GM12878 (cell line): Measurements from ENCODE around the gene TPI1. TPM values are rescaled to one million over a fixed set of nuclear protein-coding genes. Genes with fewer than 3 reads are reported as not detected.

Source experiments
- ATAC-seq: fragments of 200-7000 bp; cut with Tn5 transposase; 3 replicates; pipeline ENCODE4 v1.9.1; 2020; ENCODE audit warnings: mild to moderate bottlenecking, moderate library complexity
- BruUV-seq: library from RNA; stranded (reverse); fragments of 400-500 nt; replicated peaks from 2 replicates; lab custom pipeline; 2021; lab: Mats Ljungman, UMichigan
- CTCF ChIA-PET: fragments of 300-600 bp; sonication (Branson Sonifier 250); formaldehyde crosslinking; extraction: SDS; loops from one replicate; lab custom pipeline; 2021; ENCODE audit warnings: inconsistent platforms; lab: Yijun Ruan, JAX
- POLR2A ChIA-PET: fragments of 350-600 bp; formaldehyde crosslinking; extraction: SDS; loops from one replicate; lab custom pipeline; 2021; ENCODE audit warnings: inconsistent platforms; lab: Charles Lee
- RAD21 ChIA-PET: fragments of 300-600 bp; sonication (Branson Sonifier 250); formaldehyde crosslinking; loops from one replicate; lab custom pipeline; 2023; ENCODE audit warnings: antibody characterized with exemption; ENCODE audit not compliant: unreplicated experiment; lab: Charles Lee
- SMC1A ChIA-PET: fragments of 300-600 bp; sonication (Branson Sonifier 250); formaldehyde crosslinking; loops from one replicate; lab custom pipeline; 2023; ENCODE audit not compliant: unreplicated experiment, uncharacterized antibody; lab: Charles Lee
- DNase-seq: peaks from one replicate; pipeline ENCODE4 v3.0.0-alpha.2; 2011; ENCODE audit warnings: low read depth, low spot score
- FAIRE-seq: peaks from 3 replicates; lab custom pipeline; 2011; peaks lifted over from hg19 to GRCh38; lab: Jason Lieb, UNC
- H2AFZ ChIP-seq: 2 replicates; pipeline ENCODE4 v1.6.0; 2011; ENCODE audit warnings: low read depth, low read length, control low read depth; ENCODE audit not compliant: control insufficient read depth
- H3K27ac ChIP-seq: 2 replicates; pipeline ENCODE4 v1.5.1; 2011; ENCODE audit warnings: control low read depth; ENCODE audit not compliant: control insufficient read depth, insufficient read depth
- H3K27me3 ChIP-seq, 2 experiments: replicated peaks in 1 of 2; 2 replicates each; pipeline versions ENCODE4 v1.6.0 to v1.6.1; 2011; ENCODE audit warnings: low read length in 1 of 2; ENCODE audit not compliant: control insufficient read depth in 2 of 2, insufficient read depth in 2 of 2
- H3K36me3 ChIP-seq, 2 experiments: 2 replicates each; pipeline ENCODE4 v1.5.1; 2011; ENCODE audit warnings: low read length in 1 of 2; ENCODE audit not compliant: control insufficient read depth in 2 of 2, insufficient read depth in 2 of 2
- H3K4me1 ChIP-seq: 2 replicates; pipeline ENCODE4 v1.6.1; 2011; ENCODE audit warnings: mild to moderate bottlenecking, low read length, moderate library complexity, mixed read lengths; ENCODE audit not compliant: control insufficient read depth, insufficient read depth
- H3K4me2 ChIP-seq: 2 replicates; pipeline ENCODE4 v1.6.0; 2011; ENCODE audit warnings: control low read depth; ENCODE audit not compliant: control insufficient read depth, insufficient read depth
- H3K4me3 ChIP-seq: fragments of 200-600 bp; sonication (generic); 2 replicates; pipeline ENCODE4 v1.5.1; 2016
- H3K79me2 ChIP-seq: 2 replicates; pipeline ENCODE4 v1.6.0; 2011; ENCODE audit warnings: low read length; ENCODE audit not compliant: control insufficient read depth, insufficient read depth
- H3K9ac ChIP-seq: 2 replicates; pipeline ENCODE4 v1.8.0; 2011; ENCODE audit warnings: low read length, control low read depth, mixed read lengths; ENCODE audit not compliant: control insufficient read depth, insufficient read depth
- H3K9me3 ChIP-seq: replicated peaks from 3 replicates; pipeline ENCODE4 v1.5.1; 2011; ENCODE audit warnings: mild to moderate bottlenecking, low read length; ENCODE audit not compliant: control insufficient read depth, insufficient read depth
- H4K20me1 ChIP-seq: 2 replicates; pipeline ENCODE4 v1.6.0; 2011; ENCODE audit not compliant: control insufficient read depth, insufficient read depth
- CREB1 ChIP-seq: IDR thresholded peaks from 2 replicates; pipeline ENCODE4 v1.6.1; 2012; ENCODE audit warnings: low read depth, mild to moderate bottlenecking, inconsistent platforms
- CREM ChIP-seq: IDR thresholded peaks from 2 replicates; pipeline ENCODE4 v1.6.1; 2014; ENCODE audit warnings: antibody characterized with exemption, low read depth
- HDAC6 ChIP-seq: fragments of 200-600 bp; sonication (generic); IDR thresholded peaks from one replicate; pipeline ENCODE4 v1.8.0; 2017; ENCODE audit warnings: antibody characterized with exemption; ENCODE audit not compliant: unreplicated experiment
- LARP7 ChIP-seq: fragments of 450-650 bp; IDR thresholded peaks from 2 replicates; pipeline ENCODE4 v1.6.1; 2017; ENCODE audit warnings: mild to moderate bottlenecking
- MAX ChIP-seq: IDR thresholded peaks from 2 replicates; pipeline ENCODE4 v1.6.1; 2012; ENCODE audit warnings: low read depth, low read length, improper control_type of control experiment
- MEF2A ChIP-seq: IDR thresholded peaks from 2 replicates; pipeline ENCODE4 v1.6.1; 2011; ENCODE audit warnings: low read depth, mild to moderate bottlenecking, low read length, moderate library complexity; ENCODE audit not compliant: insufficient read depth
- NKRF ChIP-seq: fragments of 450-650 bp; conservative IDR thresholded peaks from 2 replicates; pipeline ENCODE4 v1.6.1; 2017; ENCODE audit warnings: mild to moderate bottlenecking, moderate library complexity
- NR2F1 ChIP-seq: fragments of 450-650 bp; conservative IDR thresholded peaks from 2 replicates; pipeline ENCODE4 v1.6.1; 2017; ENCODE audit warnings: mild to moderate bottlenecking
- POLR2A ChIP-seq: IDR thresholded peaks from 2 replicates; pipeline ENCODE4 v1.6.1; 2011; ENCODE audit warnings: low read depth, mild to moderate bottlenecking, low read length
- RAD51 ChIP-seq: fragments of 450-650 bp; IDR thresholded peaks from 2 replicates; pipeline ENCODE4 v1.6.1; 2016; ENCODE audit warnings: moderate library complexity, mild to moderate bottlenecking, inconsistent platforms
- RB1 ChIP-seq: fragments of 450-650 bp; formaldehyde crosslinking; IDR thresholded peaks from 2 replicates; pipeline ENCODE4 v1.6.1; 2017; ENCODE audit warnings: mild to moderate bottlenecking, borderline replicate concordance
- RUNX3 ChIP-seq: IDR thresholded peaks from 2 replicates; pipeline ENCODE4 v1.6.1; 2012; ENCODE audit warnings: low read length, inconsistent platforms
- SREBF1 ChIP-seq: IDR thresholded peaks from 2 replicates; pipeline ENCODE4 v1.6.1; 2012; ENCODE audit warnings: mild to moderate bottlenecking, low read length
- STAT3 ChIP-seq: IDR thresholded peaks from 2 replicates; pipeline ENCODE4 v1.6.1; 2011; ENCODE audit warnings: low read depth, low read length, improper control_type of control experiment
- TCF3 ChIP-seq: IDR thresholded peaks from 2 replicates; pipeline ENCODE4 v1.6.1; 2012; ENCODE audit warnings: low read depth, mild to moderate bottlenecking, low read length, borderline replicate concordance; ENCODE audit not compliant: insufficient read depth
- USF2 ChIP-seq: IDR thresholded peaks from 2 replicates; pipeline ENCODE4 v1.6.1; 2011; ENCODE audit warnings: low read depth, low read length, improper control_type of control experiment, borderline replicate concordance
- ZBTB11 ChIP-seq: fragments of 450-650 bp; formaldehyde crosslinking; IDR thresholded peaks from 2 replicates; pipeline ENCODE4 v1.5.0; 2022; ENCODE audit warnings: mild to moderate bottlenecking, missing genetic modification characterization
- WGBS: methylation state at CpG from one replicate; pipeline ENCODE4 v1.1.6; 2016; ENCODE audit warnings: low lambda C conversion rate; ENCODE audit not compliant: insufficient replicate concordance, insufficient coverage; ENCODE audit errors: missing lambda C conversion rate; 5-methylcytosine and 5-hydroxymethylcytosine counted together
- in situ Hi-C: fragments of 300-500 bp; cut with MboI; formaldehyde crosslinking; loops from 9 replicates; pipeline ENCODE4 v1.14.3; 2018; ENCODE audit warnings: mixed read lengths
- intact Hi-C: fragments of 100-400 bp; cut with micrococcal nuclease; formaldehyde crosslinking; loops from one replicate; pipeline ENCODE4 v1.14.2; 2022; ENCODE audit not compliant: unreplicated experiment
- polyA plus RNA-seq, 11 experiments: library from polyadenylated mRNA; depleted of rRNA in 4 of 11; unstranded in 6 of 11; stranded (reverse) in 5 of 11; fragments of >200 nt; fragmentation: Nextera tagmentation in 4 of 11; fragmentation: Illumina TruSeq in 1 of 11; extraction: Ambion mirVana in 4 of 11; extraction: Trizol in 1 of 11; gene quantifications; 1 replicate in 1 of 11; 2 replicates in 10 of 11; pipeline versions ENCODE4 v1.2.1 to v1.2.3, GENCODE V29; 2011 to 2016; ENCODE audit warnings: inconsistent platforms in 2 of 11, missing spikeins in 2 of 11, low read depth in 1 of 11
- total RNA-seq, 4 experiments: library from RNA; depleted of rRNA in 3 of 4; stranded (reverse); fragments of >200 nt in 3 of 4; fragmentation: Illumina TruSeq in 1 of 4; extraction: Trizol in 1 of 4; gene quantifications; 2 replicates each; pipeline versions ENCODE4 v1.2.1 to v1.2.3, GENCODE V29; 2013 to 2021

Gene TPI1
- total and polyA plus RNA-seq, 10 of the 15 experiments (the other 5 are each of a cell fraction or from before 2014, with no cell fraction given), result 916 to 7,349 (median 1,677) TPM

- Histone ChIP-seq H3K9me3 (no peaks in the 10 kb centered on the region), H3K9ac (peak within 1 kb of the TSS; percentile 83), H4K20me1 (no peaks in the 10 kb centered on the region), H3K27me3 (no peaks in the 10 kb centered on the region), H3K4me3 (peak within 1 kb of the TSS; percentile 100), H3K27ac (peak within 1 kb of the TSS; percentile 59), H3K36me3 (peaks cover 2 to 6% of the 10 kb centered on the region in 2 experiments; a peak in 2 of 4 replicates), H3K4me2 (peak within 1 kb of the TSS; percentile 97), H2AFZ (peak within 1 kb of the TSS; percentile 81), H3K4me1 (peaks cover 8% of the 10 kb centered on the region; the same call in 1 of the 2 replicates), H3K79me2 (peaks cover 23% of the 10 kb centered on the region)
- in situ Hi-C loops, result no loop called here
- intact Hi-C loops, result no loop called here
- POLR2A ChIA-PET, result interaction anchor here (0.6 to 3.0 kb wide), 11 partner anchors 9 to 169 kb away, joined by 3 to 14 read pairs (median 5); partner anchors contain the start of genes C12orf57, RNU7-1 and SPSB2
- no TSS peak for BruUV-seq
- FAIRE-seq (no peak), ATAC-seq (peak; percentile 92), DNase-seq (no peak)
- SMC1A ChIA-PET, result interaction anchor here (1.0 to 3.1 kb wide), 3 partner anchors 11 to 30 kb away, joined by 3 to 16 read pairs (median 5); partner anchors contain the start of gene C12orf57
- 2% methylated on average over 47 of the region's 68 CpGs for WGBS
- CTCF ChIA-PET, result interaction anchor here (4.2 to 4.6 kb wide), 2 partner anchors 10 to 42 kb away, joined by 18 to 20 read pairs; partner anchors contain the start of gene SPSB2
- RAD21 ChIA-PET, result interaction anchor here (1.9 kb wide), 1 partner anchor 23 kb away, joined by 7 read pairs; no protein-coding TSS in a partner anchor
- TF ChIP-seq MAX, result peak; percentile 56; the same call in 1 of the 2 replicates
- peak; percentile 53 for TF ChIP-seq HDAC6
- peak; percentile 52; the same call in 1 of the 2 replicates for TF ChIP-seq USF2
- TF ChIP-seq RB1, result peak; percentile 34; the same call in 1 of the 2 replicates
- TF ChIP-seq STAT3, result no peak
- TF ChIP-seq NKRF, result peak; percentile 64
- TF ChIP-seq CREM, result no peak
- TF ChIP-seq NR2F1, result peak; percentile 39; the same call in 1 of the 2 replicates
- TF ChIP-seq RUNX3, result 0 out of 2 replicates have a peak, but pooled peaks have one; percentile 18
- no peak for TF ChIP-seq MEF2A
- TF ChIP-seq SREBF1, result no peak
- peak; percentile 24; the same call in 1 of the 2 replicates for TF ChIP-seq CREB1
- peak; percentile 53; the same call in 1 of the 2 replicates for TF ChIP-seq LARP7
- TF ChIP-seq POLR2A, result peak; percentile 59
- TF ChIP-seq ZBTB11, result no peak
- 0 out of 2 replicates have a peak, but pooled peaks have one; percentile 15 for TF ChIP-seq TCF3
- TF ChIP-seq RAD51, result peak; percentile 49; the same call in 1 of the 2 replicates
Measured at GRCh38 chr12:6914246-6914946, 47.1 kb downstream of the TPI1 start, which contains the start of gene ENO2. Gene ENO2, plus strand, starts transcription at chr12:6914580. Its CDS starts 1,253 bp downstream, at chr12:6915833.
